H1 (cell line): Measurements from ENCODE around the gene GTF2H3. TPM values are rescaled to one million over a fixed set of nuclear protein-coding genes. Genes with fewer than 3 reads are reported as not detected.

Experiments used
- CTCF ChIA-PET: fragments of 300-600 bp; sonication (Branson Sonifier 250); formaldehyde crosslinking; loops from one replicate; lab custom pipeline; 2021; ENCODE audit not compliant: partially characterized antibody; lab: Charles Lee
- POLR2A ChIA-PET: fragments of 300-600 bp; sonication (Branson Sonifier 250); formaldehyde crosslinking; loops from one replicate; lab custom pipeline; 2021; ENCODE audit warnings: inconsistent platforms; ENCODE audit not compliant: partially characterized antibody; lab: Charles Lee
- DNase-seq, 2 experiments: peaks; one replicate each; pipeline versions ENCODE4 v3.0.0 to v3.0.0-alpha.2; 2010 to 2022; ENCODE audit warnings: low spot score in 2 of 2, low read depth in 1 of 2, mixed read lengths in 1 of 2
- FAIRE-seq: peaks from 2 replicates; lab custom pipeline; 2011; peaks lifted over from hg19 to GRCh38; lab: Jason Lieb, UNC
- H2AFZ ChIP-seq: 2 replicates; pipeline ENCODE4 v1.8.1; 2012; ENCODE audit warnings: low read length, inconsistent platforms
- H2AK5ac ChIP-seq: 2 replicates; pipeline ENCODE4 v1.6.1; 2013; ENCODE audit warnings: low read depth, low read length
- H2BK120ac ChIP-seq: replicated peaks from 2 replicates; pipeline ENCODE3; 2013; ENCODE audit warnings: low read depth, low read length, inconsistent platforms
- H2BK12ac ChIP-seq: 2 replicates; pipeline ENCODE4 v1.6.1; 2013; ENCODE audit warnings: low read depth, low read length
- H2BK15ac ChIP-seq: 2 replicates; pipeline ENCODE4 v1.6.1; 2013; ENCODE audit warnings: low read length
- H2BK20ac ChIP-seq: 2 replicates; pipeline ENCODE4 v1.6.1; 2013; ENCODE audit warnings: low read length
- H2BK5ac ChIP-seq: 2 replicates; pipeline ENCODE4 v1.6.1; 2013; ENCODE audit warnings: low read depth, low read length
- H3K14ac ChIP-seq: 2 replicates; pipeline ENCODE4 v1.6.1; 2013; ENCODE audit warnings: inconsistent platforms; ENCODE audit not compliant: insufficient read length
- H3K18ac ChIP-seq: 2 replicates; pipeline ENCODE4 v1.6.1; 2013; ENCODE audit warnings: low read length; ENCODE audit errors: extremely low read depth
- H3K23ac ChIP-seq: 2 replicates; pipeline ENCODE4 v1.6.1; 2013; ENCODE audit warnings: inconsistent platforms; ENCODE audit not compliant: insufficient read length
- H3K23me2 ChIP-seq: 2 replicates; pipeline ENCODE4 v1.6.1; 2013; ENCODE audit warnings: low read depth, low read length
- H3K27ac ChIP-seq: 2 replicates; pipeline ENCODE4 v1.6.1; 2011; ENCODE audit warnings: low read depth, low read length, inconsistent platforms
- H3K27me3 ChIP-seq, 4 experiments: replicated peaks in 1 of 4; 1 replicate in 1 of 4; 2 replicates in 3 of 4; pipeline versions ENCODE4 v1.6.1 to v1.8.1; 2011 to 2013; ENCODE audit warnings: low read length in 3 of 4, mild to moderate bottlenecking in 3 of 4, inconsistent platforms in 2 of 4, mixed read lengths in 2 of 4, moderate library complexity in 1 of 4; ENCODE audit not compliant: control insufficient read depth in 3 of 4, insufficient read depth in 3 of 4; ENCODE audit errors: extremely low read depth in 1 of 4
- H3K36me3 ChIP-seq, 4 experiments: 2 replicates each; pipeline versions ENCODE4 v1.6.1 to v1.8.1; 2011 to 2013; ENCODE audit warnings: mild to moderate bottlenecking in 4 of 4, low read length in 3 of 4, moderate library complexity in 2 of 4, control low read depth in 1 of 4, inconsistent platforms in 1 of 4; ENCODE audit not compliant: insufficient read depth in 4 of 4, control insufficient read depth in 2 of 4
- H3K4ac ChIP-seq: replicated peaks from 2 replicates; pipeline ENCODE3; 2013; ENCODE audit warnings: low read length, low read depth, mixed read lengths, inconsistent platforms; ENCODE audit not compliant: insufficient read length
- H3K4me1 ChIP-seq, 4 experiments: replicated peaks in 1 of 4; 1 replicate in 1 of 4; 2 replicates in 3 of 4; pipeline versions ENCODE4 v1.6.1 to v1.8.1; 2011 to 2013; ENCODE audit warnings: low read length in 3 of 4, inconsistent platforms in 2 of 4, mixed read lengths in 1 of 4; ENCODE audit not compliant: insufficient read depth in 4 of 4, control insufficient read depth in 3 of 4
- H3K4me2 ChIP-seq, 2 experiments: 2 replicates each; pipeline versions ENCODE4 v1.6.1 to v1.8.1; 2011 to 2013; ENCODE audit warnings: low read depth in 2 of 2, low read length in 2 of 2, control low read depth in 1 of 2, inconsistent platforms in 1 of 2, mild to moderate bottlenecking in 1 of 2; ENCODE audit not compliant: insufficient read depth in 1 of 2
- H3K4me3 ChIP-seq, 4 experiments: fragments of 200-600, 300-600 bp in 1 of 4; sonication (generic), shearing (Covaris generic), sonication (Bioruptor Twin) in 1 of 4; 2 replicates each; pipeline versions ENCODE4 v1.5.1 to v1.8.1; 2011 to 2016; ENCODE audit warnings: low read length in 4 of 4, low read depth in 3 of 4, control low read depth in 2 of 4, inconsistent platforms in 2 of 4, mild to moderate bottlenecking in 2 of 4, mixed read lengths in 1 of 4, moderate library complexity in 1 of 4; ENCODE audit not compliant: insufficient read depth in 2 of 4; ENCODE audit errors: extremely low read depth in 1 of 4
- H3K56ac ChIP-seq: replicated peaks from 2 replicates; pipeline ENCODE3; 2013; ENCODE audit warnings: low read depth, mild to moderate bottlenecking, mixed read lengths, low read length, inconsistent platforms; ENCODE audit not compliant: insufficient read length
- H3K79me1 ChIP-seq: 2 replicates; pipeline ENCODE4 v1.6.1; 2013; ENCODE audit warnings: low read depth, low read length, control low read depth
- H3K79me2 ChIP-seq, 2 experiments: 2 replicates each; pipeline versions ENCODE4 v1.6.1 to v1.8.1; 2012 to 2013; ENCODE audit warnings: low read length in 2 of 2, mild to moderate bottlenecking in 2 of 2, inconsistent platforms in 1 of 2; ENCODE audit not compliant: insufficient read depth in 2 of 2, control insufficient read depth in 1 of 2
- H3K9ac ChIP-seq, 4 experiments: replicated peaks in 1 of 4; 1 replicate in 1 of 4; 2 replicates in 3 of 4; pipeline versions ENCODE4 v1.6.1 to v1.8.1; 2011 to 2013; ENCODE audit warnings: low read depth in 3 of 4, low read length in 3 of 4, control low read depth in 2 of 4, mild to moderate bottlenecking in 2 of 4, moderate library complexity in 2 of 4, inconsistent platforms in 1 of 4; ENCODE audit errors: extremely low read depth in 1 of 4
- H3K9me3 ChIP-seq, 2 experiments: 2 replicates each; pipeline versions ENCODE4 v1.6.1 to v1.8.1; 2012 to 2013; ENCODE audit warnings: mild to moderate bottlenecking in 2 of 2, moderate library complexity in 2 of 2, control low read depth in 1 of 2, inconsistent platforms in 1 of 2, low read depth in 1 of 2, low read length in 1 of 2, mixed read lengths in 1 of 2; ENCODE audit not compliant: insufficient read depth in 2 of 2
- H4K20me1 ChIP-seq, 2 experiments: replicated peaks in 1 of 2; 2 replicates each; pipeline versions ENCODE3 to v1.8.1; 2011 to 2013; ENCODE audit warnings: inconsistent platforms in 2 of 2, low read length in 2 of 2, mild to moderate bottlenecking in 1 of 2; ENCODE audit not compliant: insufficient read depth in 2 of 2, control insufficient read depth in 1 of 2
- H4K5ac ChIP-seq: 2 replicates; pipeline ENCODE4 v1.6.1; 2013; ENCODE audit warnings: low read length, low read depth, mixed read lengths, inconsistent platforms; ENCODE audit not compliant: insufficient read length
- H4K8ac ChIP-seq: 2 replicates; pipeline ENCODE4 v1.8.0; 2013; ENCODE audit warnings: mild to moderate bottlenecking, moderate library complexity, low read length, inconsistent platforms; ENCODE audit not compliant: insufficient read depth; ENCODE audit errors: extremely low read depth
- H4K91ac ChIP-seq: replicated peaks from 2 replicates; pipeline ENCODE3; 2013; ENCODE audit warnings: low read length, mixed read lengths, inconsistent platforms; ENCODE audit not compliant: insufficient read length
- ASH2L ChIP-seq: fragments of 200-600, 300-600 bp; sonication (generic); IDR thresholded peaks from one replicate; pipeline ENCODE4 v1.7.1; 2017; ENCODE audit warnings: low read length
- GABPA ChIP-seq: IDR thresholded peaks from 2 replicates; pipeline ENCODE4 v1.6.1; 2011; ENCODE audit warnings: mild to moderate bottlenecking, low read length, moderate library complexity, borderline replicate concordance; ENCODE audit not compliant: insufficient read depth
- HDAC2 ChIP-seq, 2 experiments: fragments of 300-600 bp in 1 of 2; sonication (generic) in 1 of 2; IDR thresholded peaks; 2 replicates each; pipeline ENCODE4 v1.6.1; 2011 to 2012; ENCODE audit warnings: low read depth in 2 of 2, low read length in 2 of 2, mild to moderate bottlenecking in 2 of 2, moderate library complexity in 2 of 2, borderline replicate concordance in 1 of 2, inconsistent platforms in 1 of 2
- SIRT6 ChIP-seq: IDR thresholded peaks from one replicate; pipeline ENCODE4 v1.7.1; 2012; ENCODE audit warnings: low read length, inconsistent platforms
- polyA plus RNA-seq, 7 experiments: library from polyadenylated mRNA; depleted of rRNA in 3 of 7; stranded (reverse) in 5 of 7; unstranded in 2 of 7; fragments of >200 nt in 5 of 7; fragments of 200-250 nt in 2 of 7; gene quantifications; 1 replicate in 5 of 7; 2 replicates in 1 of 7; 4 replicates in 1 of 7; pipeline versions ENCODE4 v1.2.1 to v1.2.3, GENCODE V29; 2011 to 2013; ENCODE audit warnings: missing spikeins in 2 of 7, mixed read lengths in 2 of 7
- total RNA-seq: library from RNA; stranded (reverse); fragmentation: NEBNext Ultra II Directional; extraction: Animal tissue kit (Norgen Biotek cat#: 25700); gene quantifications from 2 replicates; pipeline ENCODE4 v1.2.1, GENCODE V29; 2021

Gene GTF2H3
- total and polyA plus RNA-seq, 2 of the 8 experiments (the other 6 are each of a cell fraction or from before 2014, with no cell fraction given), result 21.0 to 32.1 TPM

- no peak overlapping the region for H3K27ac ChIP-seq
- H3K23me2 ChIP-seq, result peaks cover 2% of the 10 kb centered on the region; the same call in 1 of the 2 replicates
- H3K79me2 ChIP-seq, result peaks cover 2 to 13% of the 10 kb centered on the region in 2 experiments; a peak in 2 of 4 replicates
- ChIA-PET POLR2A (no interaction called here), CTCF (no interaction called here)
- peaks cover 2 to 6% of the 10 kb centered on the region in 2 experiments for H4K20me1 ChIP-seq
- H3K4me2 ChIP-seq, result no peak overlapping the region
- H3K4me3 ChIP-seq, result no peak overlapping the region
- H3K36me3 ChIP-seq, result peaks cover 11 to 53% (median 31%) of the 10 kb centered on the region in 4 experiments; a peak in 6 of 8 replicates
- H3K27me3 ChIP-seq, result no peaks in the 10 kb centered on the region
- no peak for DNase-seq
- no peak overlapping the region for H2BK120ac ChIP-seq
- H4K8ac ChIP-seq, result no peak overlapping the region
- no peak overlapping the region for H2BK5ac ChIP-seq
- H2BK15ac ChIP-seq, result no peak overlapping the region
- no peak overlapping the region for H3K14ac ChIP-seq
- FAIRE-seq, result no peak
- no peaks in the 10 kb centered on the region for H3K9me3 ChIP-seq
- no peak overlapping the region for H3K56ac ChIP-seq
- H4K5ac ChIP-seq, result no peak overlapping the region
- no peaks in the 10 kb centered on the region for H3K4me1 ChIP-seq
- H2AK5ac ChIP-seq, result no peak overlapping the region
- no peaks in the 10 kb centered on the region; the same call in 1 of the 2 replicates for H3K79me1 ChIP-seq
- H3K18ac ChIP-seq, result no peak overlapping the region
- H3K9ac ChIP-seq, result no peak overlapping the region
- no peak overlapping the region for H2BK12ac ChIP-seq
- no peak overlapping the region for H4K91ac ChIP-seq
- no peak overlapping the region for H2AFZ ChIP-seq
- H3K23ac ChIP-seq, result no peak overlapping the region
- H3K4ac ChIP-seq, result no peak overlapping the region
- no peak overlapping the region for H2BK20ac ChIP-seq
- TF ChIP-seq HDAC2 (IDR thresholded peaks at IDR 0.05; ENCODE audit: borderline replicate concordance in 1 of 2, low read depth in 2 of 2, low read length in 2 of 2), result no peak
- TF ChIP-seq SIRT6, result no peak
- no peak for TF ChIP-seq ASH2L
- no peak for TF ChIP-seq GABPA
Observed at GRCh38 chr12:123595729-123596128, 37.9 kb upstream of the GTF2H3 start.
